ENCODE measurements around the gene GAS2L3.

The GAS2L3 gene

DNA sequence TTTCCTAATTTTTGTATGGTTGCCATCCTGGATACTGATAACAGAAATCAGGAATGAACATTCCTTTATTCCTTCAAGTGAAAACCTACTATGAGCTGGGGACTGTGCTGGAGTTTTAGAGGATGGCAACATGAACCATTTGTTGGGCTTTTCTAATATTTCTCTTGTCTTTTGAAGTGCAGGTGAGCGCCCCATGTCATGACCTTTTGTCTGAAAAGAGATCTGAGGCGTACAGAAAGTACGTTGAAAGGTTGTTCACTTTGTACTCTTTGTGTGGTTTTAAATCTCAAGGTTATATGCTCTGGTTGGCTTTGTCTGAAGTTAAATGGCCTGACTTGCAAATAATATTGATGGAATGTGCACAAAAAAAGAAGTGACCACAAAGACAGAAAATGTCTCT lies 79.0 kb downstream of the GAS2L3 start:
- Histone ChIP-seq H3F3A (ENCODE audit: insufficient read depth) (no peaks in the 10 kb centered on the region), H3K4me2 (ENCODE audit: low read depth, low read length, poor library complexity, severe bottlenecking) (no peak overlapping the region)

GRCh38 chr12:100656141-100656540 lies 82.7 kb downstream of the GAS2L3 start:
- no peak overlapping the region for H3K27ac ChIP-seq (ENCODE audit: low read depth, low read length)
- no peak overlapping the region for H3K9ac ChIP-seq (ENCODE audit: low read length)
- no peaks in the 10 kb centered on the region for H3K79me2 ChIP-seq (ENCODE audit: insufficient read depth, low read length)
- H2AFZ ChIP-seq (ENCODE audit: low read depth, low read length, severe bottlenecking): no peak overlapping the region
- no peak for TF ChIP-seq EZH2phosphoT487 (conservative IDR thresholded peaks at IDR 0.05; ENCODE audit: low read length)
- TF ChIP-seq, protein P1, sequence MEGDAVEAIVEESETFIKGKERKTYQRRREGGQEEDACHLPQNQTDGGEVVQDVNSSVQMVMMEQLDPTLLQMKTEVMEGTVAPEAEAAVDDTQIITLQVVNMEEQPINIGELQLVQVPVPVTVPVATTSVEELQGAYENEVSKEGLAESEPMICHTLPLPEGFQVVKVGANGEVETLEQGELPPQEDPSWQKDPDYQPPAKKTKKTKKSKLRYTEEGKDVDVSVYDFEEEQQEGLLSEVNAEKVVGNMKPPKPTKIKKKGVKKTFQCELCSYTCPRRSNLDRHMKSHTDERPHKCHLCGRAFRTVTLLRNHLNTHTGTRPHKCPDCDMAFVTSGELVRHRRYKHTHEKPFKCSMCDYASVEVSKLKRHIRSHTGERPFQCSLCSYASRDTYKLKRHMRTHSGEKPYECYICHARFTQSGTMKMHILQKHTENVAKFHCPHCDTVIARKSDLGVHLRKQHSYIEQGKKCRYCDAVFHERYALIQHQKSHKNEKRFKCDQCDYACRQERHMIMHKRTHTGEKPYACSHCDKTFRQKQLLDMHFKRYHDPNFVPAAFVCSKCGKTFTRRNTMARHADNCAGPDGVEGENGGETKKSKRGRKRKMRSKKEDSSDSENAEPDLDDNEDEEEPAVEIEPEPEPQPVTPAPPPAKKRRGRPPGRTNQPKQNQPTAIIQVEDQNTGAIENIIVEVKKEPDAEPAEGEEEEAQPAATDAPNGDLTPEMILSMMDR (IDR thresholded peaks at IDR 0.05; ENCODE audit: insufficient read depth, low read length, poor library complexity, severe bottlenecking): no peak
- H3K9me2 ChIP-seq (replicated peaks; ENCODE audit: insufficient read depth, low read length): no peaks in the 10 kb centered on the region
- H3F3A ChIP-seq (ENCODE audit: insufficient read depth): no peaks in the 10 kb centered on the region
- no peak overlapping the region for H3K4me3 ChIP-seq (ENCODE audit: insufficient read depth, low read length, poor library complexity, severe bottlenecking)
- 0 out of 2 replicates have a peak, but pooled peaks cover 4% of the 10 kb centered on the region for H3K27me3 ChIP-seq (ENCODE audit: low read length)
- no peaks in the 10 kb centered on the region for H3K9me3 ChIP-seq (ENCODE audit: insufficient read depth, low read length)
- no peaks in the 10 kb centered on the region for H4K20me1 ChIP-seq (ENCODE audit: low read depth, low read length)
- no peaks in the 10 kb centered on the region for H3K36me3 ChIP-seq (ENCODE audit: low read length)
- H3K4me2 ChIP-seq (ENCODE audit: low read depth, low read length, poor library complexity, severe bottlenecking): no peak overlapping the region

More for the DNA sequence above, 79.0 kb downstream of the GAS2L3 start:
- Histone ChIP-seq H3K27me3 (ENCODE audit: low read length) (no peaks in the 10 kb centered on the region), H2AFZ (ENCODE audit: low read depth, low read length, severe bottlenecking) (no peak overlapping the region), H3K4me3 (ENCODE audit: insufficient read depth, low read length, poor library complexity, severe bottlenecking) (no peak overlapping the region), H3K9me3 (ENCODE audit: insufficient read depth, low read length) (no peaks in the 10 kb centered on the region), H3K36me3 (ENCODE audit: low read length) (no peaks in the 10 kb centered on the region), H3K9me2 (replicated peaks; ENCODE audit: insufficient read depth, low read length) (no peaks in the 10 kb centered on the region), H3K9ac (ENCODE audit: low read length) (no peak overlapping the region), H3K79me2 (ENCODE audit: insufficient read depth, low read length) (no peaks in the 10 kb centered on the region), H4K20me1 (ENCODE audit: low read depth, low read length) (no peaks in the 10 kb centered on the region), H3K27ac (ENCODE audit: low read depth, low read length) (no peak overlapping the region)
- TF ChIP-seq, protein P1 (IDR thresholded peaks at IDR 0.05; ENCODE audit: insufficient read depth, low read length, poor library complexity, severe bottlenecking): no peak

- Histone ChIP-seq H3K9me3 (ENCODE audit: insufficient read depth, low read length) (no peaks in the 10 kb centered on the region), H3K9me2 (replicated peaks; ENCODE audit: insufficient read depth, low read length) (no peaks in the 10 kb centered on the region), H3K27ac (ENCODE audit: low read depth, low read length) (no peak overlapping the region), H4K20me1 (ENCODE audit: low read depth, low read length) (no peaks in the 10 kb centered on the region), H2AFZ (ENCODE audit: low read depth, low read length, severe bottlenecking) (no peak overlapping the region), H3K36me3 (ENCODE audit: low read length) (no peaks in the 10 kb centered on the region), H3K4me2 (ENCODE audit: low read depth, low read length, poor library complexity, severe bottlenecking) (no peak overlapping the region), H3K27me3 (ENCODE audit: low read length) (0 out of 2 replicates have a peak, but pooled peaks cover 4% of the 10 kb centered on the region), H3F3A (ENCODE audit: insufficient read depth) (no peaks in the 10 kb centered on the region), H3K4me3 (ENCODE audit: insufficient read depth, low read length, poor library complexity, severe bottlenecking) (no peak overlapping the region), H3K9ac (ENCODE audit: low read length) (no peak overlapping the region), H3K79me2 (ENCODE audit: insufficient read depth, low read length) (no peaks in the 10 kb centered on the region)
- no peak for TF ChIP-seq EZH2phosphoT487 (conservative IDR thresholded peaks at IDR 0.05; ENCODE audit: low read length)
- TF ChIP-seq, protein P1 (IDR thresholded peaks at IDR 0.05; ENCODE audit: insufficient read depth, low read length, poor library complexity, severe bottlenecking): no peak
Measured at GRCh38 chr12:100656856-100657255, 83.4 kb downstream of the GAS2L3 start.
